ENCODE results near the gene SCN9A. TPM values are rescaled to one million over a fixed set of nuclear protein-coding genes. Genes with fewer than 3 reads are reported as not detected.

SCN9A gene
- total and polyA plus RNA-seq, 8 donors, result 11.8 to 18.4 (median 13.0) TPM

DNA sequence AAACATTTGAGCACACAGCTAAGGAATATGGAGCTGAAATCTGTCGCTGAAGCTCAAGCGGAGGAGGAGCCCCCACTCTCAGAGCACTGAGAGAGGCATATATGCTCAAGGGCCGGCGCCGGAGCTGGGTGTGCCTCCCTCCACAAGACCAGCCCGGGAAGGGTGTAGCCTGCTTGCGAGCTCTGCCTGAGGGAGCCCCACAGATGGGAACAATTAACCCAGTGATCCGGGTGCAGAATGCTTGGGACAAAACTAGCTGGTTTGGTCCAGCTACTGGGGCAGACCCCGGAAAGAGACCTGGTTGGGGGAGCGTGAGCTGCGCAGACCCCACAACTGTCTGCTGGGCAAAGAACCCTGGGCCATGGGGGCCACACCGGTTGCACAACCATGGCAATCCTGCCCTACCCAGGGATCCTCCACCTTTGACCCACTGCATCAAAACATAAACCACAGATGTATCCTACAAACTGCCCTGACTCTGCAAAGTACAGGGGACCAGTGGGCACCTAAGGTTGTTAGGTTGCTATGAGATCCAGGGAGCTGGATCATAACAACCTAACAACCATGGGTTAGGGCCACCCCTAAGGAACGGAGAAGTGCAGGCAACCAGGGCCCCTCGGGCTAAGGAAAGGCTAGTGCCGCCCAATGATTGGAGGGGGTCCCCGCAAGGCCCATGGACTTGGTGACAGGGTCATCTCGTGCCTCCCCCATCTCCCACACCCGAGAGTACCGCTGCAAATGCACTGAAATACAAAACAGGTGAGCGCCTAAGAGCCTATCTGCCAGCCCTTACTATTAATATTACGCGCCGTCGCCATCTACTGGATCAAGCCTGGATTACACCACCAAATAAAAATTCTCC, 194.6 kb downstream of the SCN9A start:
- intact Hi-C loops (cut with DNase I), result no loop called here
- TF ChIP-seq CTCF (IDR thresholded peaks at IDR 0.05), result peak; percentile 32 to 45
- Histone ChIP-seq H3K9me3 (no peaks in the 10 kb centered on the region), H3K27me3 (no peaks in the 10 kb centered on the region), H3K27ac (no peak overlapping the region), H3K4me3 (no peak overlapping the region), H3K36me3 (no peaks in the 10 kb centered on the region), H3K4me1 (no peaks in the 10 kb centered on the region)
- ATAC-seq (peak; percentile 98), DNase-seq (peak in 3 of 4 donors; percentile 40 to 62 (median 51))

DNA sequence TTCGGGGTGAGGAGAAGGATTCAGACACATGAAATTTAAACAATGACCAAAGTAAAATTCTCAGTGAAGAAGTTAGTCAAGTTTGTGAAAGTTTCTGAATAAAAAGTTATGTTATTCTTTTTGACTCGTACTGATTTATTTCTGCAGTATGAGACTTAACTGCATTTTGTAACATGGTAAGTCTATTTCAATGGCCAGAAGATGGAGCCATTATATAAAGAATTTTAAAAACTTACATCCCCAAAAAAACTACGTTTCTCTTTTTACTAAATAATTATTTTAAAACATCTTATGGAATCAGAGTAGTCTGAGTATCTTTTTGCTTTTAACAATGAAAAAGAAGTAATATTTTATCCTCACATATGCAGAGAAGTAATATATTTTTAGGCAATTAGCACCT, 196.5 kb downstream of the SCN9A start:
- H3K27ac ChIP-seq, result no peak overlapping the region
- H3K27me3 ChIP-seq, result no peaks in the 10 kb centered on the region
- no peak for TF ChIP-seq CTCF (IDR thresholded peaks at IDR 0.05)
- no peaks in the 10 kb centered on the region for H3K36me3 ChIP-seq
- intact Hi-C loops (cut with DNase I), result no loop called here
- no peaks in the 10 kb centered on the region for H3K4me1 ChIP-seq
- H3K9me3 ChIP-seq, result no peaks in the 10 kb centered on the region
- DNase-seq, result no peak
- H3K4me3 ChIP-seq, result no peak overlapping the region
- no peak for ATAC-seq

GRCh38 chr2:166173263-166173662, 202.5 kb downstream of the SCN9A start:
- no peak for ATAC-seq
- Histone ChIP-seq H3K4me3 (no peak overlapping the region), H3K27ac (no peak overlapping the region), H3K4me1 (no peaks in the 10 kb centered on the region), H3K27me3 (no peaks in the 10 kb centered on the region), H3K36me3 (no peaks in the 10 kb centered on the region), H3K9me3 (no peaks in the 10 kb centered on the region)
- DNase-seq, result no peak
- intact Hi-C loops (cut with DNase I), result no loop called here
- no peak for TF ChIP-seq CTCF (IDR thresholded peaks at IDR 0.05)

DNA sequence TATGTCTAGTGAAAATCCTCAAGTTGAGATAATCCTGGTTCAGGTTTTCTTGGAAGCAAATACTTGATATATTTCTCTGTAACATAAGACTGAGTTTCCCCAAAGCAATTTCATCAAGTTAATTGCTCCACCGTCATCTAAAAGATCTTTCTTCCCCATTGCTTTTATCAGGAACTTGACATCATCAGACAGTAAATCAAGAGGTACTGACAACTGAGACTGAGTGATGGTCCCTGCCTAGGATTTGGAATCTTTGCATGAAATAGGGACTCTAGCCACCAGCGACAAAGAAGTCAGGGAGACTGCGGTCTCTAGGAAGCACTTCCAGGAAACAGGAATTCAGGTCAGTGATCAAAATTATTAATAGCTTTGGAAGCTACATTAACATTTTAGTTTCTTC, 204.5 kb downstream of the SCN9A start:
- H3K9me3 ChIP-seq, result no peaks in the 10 kb centered on the region
- intact Hi-C loops (cut with DNase I), result no loop called here
- no peak overlapping the region for H3K4me3 ChIP-seq
- no peaks in the 10 kb centered on the region for H3K36me3 ChIP-seq
- no peaks in the 10 kb centered on the region for H3K27me3 ChIP-seq
- DNase-seq (no peak), ATAC-seq (no peak)
- no peak for TF ChIP-seq CTCF (IDR thresholded peaks at IDR 0.05)
- no peaks in the 10 kb centered on the region for H3K4me1 ChIP-seq
- no peak overlapping the region for H3K27ac ChIP-seq

- H3K4me3 ChIP-seq, result no peak overlapping the region
- DNase-seq (no peak), ATAC-seq (no peak)
- H3K9me3 ChIP-seq, result no peaks in the 10 kb centered on the region
- no peaks in the 10 kb centered on the region for H3K36me3 ChIP-seq
- no peaks in the 10 kb centered on the region for H3K27me3 ChIP-seq
- intact Hi-C loops (cut with DNase I), result no loop called here
- no peak overlapping the region for H3K27ac ChIP-seq
- no peaks in the 10 kb centered on the region for H3K4me1 ChIP-seq
- no peak for TF ChIP-seq CTCF (IDR thresholded peaks at IDR 0.05)
Observed at GRCh38 chr2:166170356-166170755, 205.4 kb downstream of the SCN9A start.
